HepG2 (cell line): Measurements from ENCODE around the gene SETD2. TPM values are rescaled to one million over a fixed set of nuclear protein-coding genes. Genes with fewer than 3 reads are reported as not detected.

Source experiments
- ATAC-seq: fragments of 200-7000 bp; cut with Tn5 transposase; 3 replicates; pipeline ENCODE4 v1.9.1; 2020; ENCODE audit warnings: mild to moderate bottlenecking, moderate library complexity
- BruUV-seq: library from RNA; stranded (reverse); fragments of 400-500 nt; replicated peaks from 2 replicates; lab custom pipeline; 2021; lab: Mats Ljungman, UMichigan
- CTCF ChIA-PET: fragments of 300-600 bp; formaldehyde crosslinking; extraction: SDS; loops from one replicate; lab custom pipeline; 2021; ENCODE audit warnings: low total read pairs, inconsistent platforms, low intra/inter-chr PET ratio; lab: Yijun Ruan, JAX
- POLR2A ChIA-PET: fragments of 350-600 bp; sonication (Branson Sonifier 250); formaldehyde crosslinking; loops from one replicate; lab custom pipeline; 2020; ENCODE audit warnings: antibody characterized with exemption, inconsistent platforms; lab: Yijun Ruan, JAX
- DNase-seq: peaks from one replicate; pipeline ENCODE4 v3.0.0-alpha.2; 2015; ENCODE audit warnings: low spot score
- FAIRE-seq: peaks from 3 replicates; lab custom pipeline; 2011; peaks lifted over from hg19 to GRCh38; lab: Jason Lieb, UNC
- H2AFZ ChIP-seq: one replicate; pipeline ENCODE4 v1.6.1; 2011; ENCODE audit warnings: low read length, inconsistent platforms
- H3K27ac ChIP-seq: fragments of 300-600 bp; 3 replicates; pipeline ENCODE4 v1.8.0; 2011; ENCODE audit warnings: mixed run types, mild to moderate bottlenecking, mixed read lengths, low read length, inconsistent platforms; ENCODE audit not compliant: insufficient read depth; ENCODE audit errors: extremely low read length
- H3K27me3 ChIP-seq, 2 experiments: fragments of 200-600 bp in 1 of 2; 2 replicates in 1 of 2; 3 replicates in 1 of 2; pipeline versions ENCODE4 v1.6.0 to v1.8.0; 2011; ENCODE audit warnings: low read length in 2 of 2, mild to moderate bottlenecking in 2 of 2, moderate library complexity in 2 of 2, inconsistent platforms in 1 of 2; ENCODE audit not compliant: insufficient read depth in 2 of 2, control insufficient read depth in 1 of 2
- H3K36me3 ChIP-seq, 2 experiments: fragments of 200-600 bp in 1 of 2; replicated peaks in 1 of 2; 2 replicates in 1 of 2; 3 replicates in 1 of 2; pipeline versions ENCODE4 v1.5.1 to v1.8.0; 2011; ENCODE audit warnings: low read length in 2 of 2, inconsistent platforms in 1 of 2; ENCODE audit not compliant: insufficient read depth in 2 of 2, control insufficient read depth in 1 of 2
- H3K4me1 ChIP-seq: 2 replicates; pipeline ENCODE4 v1.5.1; 2012; ENCODE audit warnings: low read length, inconsistent platforms; ENCODE audit not compliant: insufficient read depth
- H3K4me2 ChIP-seq: 2 replicates; pipeline ENCODE4 v1.6.0; 2011; ENCODE audit warnings: low read depth, low read length, inconsistent platforms
- H3K4me3 ChIP-seq, 3 experiments: fragments of 200-600 bp in 1 of 3; sonication (generic), shearing (Covaris generic) in 1 of 3; replicated peaks in 1 of 3; 2 replicates each; pipeline ENCODE4 v1.5.1; 2011 to 2016; ENCODE audit warnings: low read length in 3 of 3, inconsistent platforms in 2 of 3, low read depth in 2 of 3, mild to moderate bottlenecking in 2 of 3, control low read depth in 1 of 3, mixed read lengths in 1 of 3; ENCODE audit not compliant: insufficient read depth in 1 of 3
- H3K79me2 ChIP-seq: one replicate; pipeline ENCODE4 v1.6.1; 2011; ENCODE audit warnings: low read length, inconsistent platforms; ENCODE audit not compliant: insufficient read depth
- H3K9ac ChIP-seq: 2 replicates; pipeline ENCODE4 v1.6.0; 2011; ENCODE audit warnings: mild to moderate bottlenecking, low read depth, low read length, inconsistent platforms; ENCODE audit not compliant: insufficient read depth
- H3K9me3 ChIP-seq: 2 replicates; pipeline ENCODE4 v1.5.1; 2012; ENCODE audit warnings: mild to moderate bottlenecking, low read length
- H4K20me1 ChIP-seq: 2 replicates; pipeline ENCODE4 v1.6.0; 2011; ENCODE audit warnings: inconsistent platforms, mild to moderate bottlenecking, low read length, moderate library complexity; ENCODE audit not compliant: insufficient read depth
- EEA1 ChIP-seq: sonication (generic); formaldehyde crosslinking; IDR thresholded peaks from 2 replicates; pipeline ENCODE4 v1.5.1; 2020; ENCODE audit warnings: mild to moderate bottlenecking, missing genetic modification reagents, borderline replicate concordance
- FIP1L1 ChIP-seq: fragments of 200-400 bp; formaldehyde crosslinking; IDR thresholded peaks from 2 replicates; pipeline ENCODE4 v1.6.1; 2018; ENCODE audit warnings: low read depth, mild to moderate bottlenecking, low read length, moderate library complexity, borderline replicate concordance; ENCODE audit not compliant: insufficient read depth
- GFI1 ChIP-seq: sonication (generic); formaldehyde crosslinking; IDR thresholded peaks from 2 replicates; pipeline ENCODE4 v1.5.0; 2020; ENCODE audit warnings: missing genetic modification reagents, mild to moderate bottlenecking, borderline replicate concordance
- NFKB2 ChIP-seq: sonication (generic); formaldehyde crosslinking; IDR thresholded peaks from 2 replicates; pipeline ENCODE4 v1.4.0; 2020; ENCODE audit warnings: missing genetic modification reagents, borderline replicate concordance
- PAWR ChIP-seq: sonication (generic); formaldehyde crosslinking; IDR thresholded peaks from 2 replicates; pipeline ENCODE4 v1.4.0; 2020; ENCODE audit warnings: missing genetic modification reagents, mild to moderate bottlenecking, borderline replicate concordance
- ZNF234 ChIP-seq: sonication (generic); formaldehyde crosslinking; conservative IDR thresholded peaks from 2 replicates; pipeline ENCODE4 v1.5.1; 2020; ENCODE audit warnings: mild to moderate bottlenecking, missing genetic modification reagents
- ZNF263 ChIP-seq: sonication (generic); formaldehyde crosslinking; IDR thresholded peaks from 2 replicates; pipeline ENCODE4 v1.4.0; 2020; ENCODE audit warnings: missing genetic modification reagents
- ZNF30 ChIP-seq: sonication (generic); formaldehyde crosslinking; IDR thresholded peaks from 2 replicates; pipeline ENCODE4 v1.5.0; 2020; ENCODE audit warnings: mild to moderate bottlenecking, missing genetic modification reagents
- ZNF335 ChIP-seq: sonication (generic); formaldehyde crosslinking; IDR thresholded peaks from 2 replicates; pipeline ENCODE4 v1.4.0; 2020; ENCODE audit warnings: missing genetic modification reagents
- ZSCAN12 ChIP-seq: sonication (generic); formaldehyde crosslinking; IDR thresholded peaks from 2 replicates; pipeline ENCODE4 v1.9.0; 2021; ENCODE audit warnings: mild to moderate bottlenecking, missing genetic modification reagents
- WGBS: methylation state at CpG from one replicate; pipeline ENCODE4 v1.1.6; 2017; ENCODE audit warnings: low lambda C conversion rate; 5-methylcytosine and 5-hydroxymethylcytosine counted together
- in situ Hi-C: cut with HindIII; loops from 2 replicates; pipeline ENCODE4 v1.10.0; 2017; ENCODE audit warnings: low pct_unique_long_range_greater_than_20kb; ENCODE audit not compliant: extremely low pct_ligation_motif_present
- intact Hi-C: fragments of 100-400 bp; cut with micrococcal nuclease; formaldehyde crosslinking; loops from one replicate; pipeline ENCODE4 v1.10.0; 2022; ENCODE audit not compliant: unreplicated experiment
- polyA plus RNA-seq, 8 experiments: library from polyadenylated mRNA; depleted of rRNA in 3 of 8; stranded (reverse) in 7 of 8; unstranded in 1 of 8; fragments of >200 nt; fragmentation: Illumina TruSeq in 4 of 8; extraction: Trizol in 4 of 8; gene quantifications; 2 replicates each; pipeline versions ENCODE4 v1.2.1 to v1.2.3, GENCODE V29; 2011 to 2016; ENCODE audit warnings: low read depth in 4 of 8, missing spikeins in 1 of 8, mixed read lengths in 1 of 8; ENCODE audit not compliant: insufficient read depth in 1 of 8
- total RNA-seq, 5 experiments: library from RNA; depleted of rRNA; stranded (reverse); fragments of >200 nt; fragmentation: Illumina TruSeq; extraction: Trizol; gene quantifications; 2 replicates each; pipeline ENCODE4 v1.2.3, GENCODE V29; 2016; ENCODE audit warnings: low read depth in 1 of 5
- TF ChIP-seq, protein P1 (sequence below): sonication (generic); formaldehyde crosslinking; IDR thresholded peaks from 2 replicates; pipeline ENCODE4 v1.4.0; 2020; ENCODE audit warnings: mild to moderate bottlenecking, missing genetic modification reagents
- TF ChIP-seq, protein P2 (sequence below): sonication (generic); formaldehyde crosslinking; IDR thresholded peaks from 2 replicates; pipeline ENCODE4 v1.8.1; 2022; ENCODE audit warnings: low read depth, mild to moderate bottlenecking, missing genetic modification reagents

The SETD2 gene
- total and polyA plus RNA-seq, 2 of the 13 experiments (the other 11 are each of a cell fraction or from before 2014, with no cell fraction given): 14.2 to 24.2 TPM

DNA sequence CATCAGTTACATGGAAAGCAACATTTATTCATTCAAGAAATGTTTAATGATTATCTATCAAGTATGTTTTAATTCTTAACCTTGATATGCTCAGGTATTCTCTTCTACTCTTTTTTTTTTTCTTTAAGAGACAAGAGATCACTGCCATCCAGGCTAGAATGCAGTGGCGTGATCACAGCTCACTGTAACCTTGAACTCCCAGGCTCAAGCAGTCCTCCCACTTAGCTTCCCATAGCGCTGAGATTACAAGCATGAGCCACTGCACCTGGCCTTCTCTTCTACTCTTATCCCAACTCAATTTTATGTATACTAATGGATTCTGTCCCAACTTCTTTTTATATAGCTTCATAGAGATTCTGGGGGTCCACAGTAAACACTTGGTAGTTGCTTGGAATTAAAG lies 50.9 kb downstream of the SETD2 start:
- WGBS: 93% methylated on average over 2 of the region's 2 CpGs
- peaks cover 13 to 72% of the 10 kb centered on the region in 2 experiments for H3K36me3 ChIP-seq
- CTCF ChIA-PET: no interaction called here
- POLR2A ChIA-PET: no interaction called here
- H3K9ac ChIP-seq: no peak overlapping the region
- no peak overlapping the region for H3K4me3 ChIP-seq
- no peak overlapping the region for H2AFZ ChIP-seq
- no TSS peak for BruUV-seq
- peaks cover 2% of the 10 kb centered on the region for H3K79me2 ChIP-seq
- TF ChIP-seq EEA1 (CRISPR knock-in tag): no peak
- TF ChIP-seq ZNF335 (CRISPR knock-in tag): no peak
- TF ChIP-seq ZNF263: peak; percentile 65
- no peak for TF ChIP-seq GFI1
- TF ChIP-seq ZNF30 (CRISPR knock-in tag): no peak
- no peak for TF ChIP-seq ZSCAN12 (CRISPR knock-in tag)
- TF ChIP-seq, all 625 proteins: peak for 1
- FAIRE-seq: no peak
- H3K27me3 ChIP-seq: no peaks in the 10 kb centered on the region
- no peak overlapping the region for H3K4me2 ChIP-seq
- no peaks in the 10 kb centered on the region for H3K4me1 ChIP-seq
- H3K27ac ChIP-seq: no peak overlapping the region
- ATAC-seq: no peak
- intact Hi-C loops (no loop called here), in situ Hi-C loops (no loop called here)
- H4K20me1 ChIP-seq: no peaks in the 10 kb centered on the region
- DNase-seq: no peak
- no peaks in the 10 kb centered on the region for H3K9me3 ChIP-seq

DNA sequence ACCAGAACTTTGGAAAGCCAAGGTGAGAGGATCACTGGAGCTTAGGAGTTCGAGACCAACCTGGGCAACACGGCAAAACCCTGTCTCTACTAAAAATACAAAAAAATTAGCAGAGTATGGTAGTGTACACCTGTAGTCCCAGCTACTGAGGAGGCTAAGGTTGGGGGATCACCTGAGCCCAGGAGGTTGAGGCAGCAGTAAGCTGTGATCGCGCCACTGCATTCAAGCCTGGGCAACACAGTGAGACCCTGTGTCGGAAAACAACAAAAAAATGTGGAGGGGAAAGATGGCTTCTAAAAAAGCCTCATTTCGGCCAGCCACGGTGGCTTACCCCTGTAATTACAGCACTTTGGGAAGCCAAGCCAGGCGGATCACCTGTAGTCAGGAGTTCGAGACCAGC lies 54.5 kb downstream of the SETD2 start:
- no peaks in the 10 kb centered on the region for H4K20me1 ChIP-seq
- FAIRE-seq (no peak), ATAC-seq (no peak), DNase-seq (no peak)
- H3K4me3 ChIP-seq: no peak overlapping the region
- H2AFZ ChIP-seq: no peak overlapping the region
- H3K4me1 ChIP-seq: peaks cover 4% of the 10 kb centered on the region
- no peaks in the 10 kb centered on the region for H3K27me3 ChIP-seq
- no peak overlapping the region for H3K4me2 ChIP-seq
- BruUV-seq: no TSS peak
- no peak overlapping the region for H3K27ac ChIP-seq
- intact Hi-C loops (no loop called here), in situ Hi-C loops (no loop called here)
- H3K79me2 ChIP-seq: no peaks in the 10 kb centered on the region
- peaks cover 12 to 55% of the 10 kb centered on the region in 2 experiments for H3K36me3 ChIP-seq
- H3K9ac ChIP-seq: no peak overlapping the region
- POLR2A ChIA-PET: no interaction called here
- 97% methylated on average over 9 of the region's 9 CpGs for WGBS
- H3K9me3 ChIP-seq: no peaks in the 10 kb centered on the region
- CTCF ChIA-PET: no interaction called here
- TF ChIP-seq ZNF234 (CRISPR knock-in tag): no peak
- TF ChIP-seq PAWR (CRISPR knock-in tag): no peak
- TF ChIP-seq, protein P1, sequence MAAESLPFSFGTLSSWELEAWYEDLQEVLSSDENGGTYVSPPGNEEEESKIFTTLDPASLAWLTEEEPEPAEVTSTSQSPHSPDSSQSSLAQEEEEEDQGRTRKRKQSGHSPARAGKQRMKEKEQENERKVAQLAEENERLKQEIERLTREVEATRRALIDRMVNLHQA: no peak
- TF ChIP-seq, protein P2, sequence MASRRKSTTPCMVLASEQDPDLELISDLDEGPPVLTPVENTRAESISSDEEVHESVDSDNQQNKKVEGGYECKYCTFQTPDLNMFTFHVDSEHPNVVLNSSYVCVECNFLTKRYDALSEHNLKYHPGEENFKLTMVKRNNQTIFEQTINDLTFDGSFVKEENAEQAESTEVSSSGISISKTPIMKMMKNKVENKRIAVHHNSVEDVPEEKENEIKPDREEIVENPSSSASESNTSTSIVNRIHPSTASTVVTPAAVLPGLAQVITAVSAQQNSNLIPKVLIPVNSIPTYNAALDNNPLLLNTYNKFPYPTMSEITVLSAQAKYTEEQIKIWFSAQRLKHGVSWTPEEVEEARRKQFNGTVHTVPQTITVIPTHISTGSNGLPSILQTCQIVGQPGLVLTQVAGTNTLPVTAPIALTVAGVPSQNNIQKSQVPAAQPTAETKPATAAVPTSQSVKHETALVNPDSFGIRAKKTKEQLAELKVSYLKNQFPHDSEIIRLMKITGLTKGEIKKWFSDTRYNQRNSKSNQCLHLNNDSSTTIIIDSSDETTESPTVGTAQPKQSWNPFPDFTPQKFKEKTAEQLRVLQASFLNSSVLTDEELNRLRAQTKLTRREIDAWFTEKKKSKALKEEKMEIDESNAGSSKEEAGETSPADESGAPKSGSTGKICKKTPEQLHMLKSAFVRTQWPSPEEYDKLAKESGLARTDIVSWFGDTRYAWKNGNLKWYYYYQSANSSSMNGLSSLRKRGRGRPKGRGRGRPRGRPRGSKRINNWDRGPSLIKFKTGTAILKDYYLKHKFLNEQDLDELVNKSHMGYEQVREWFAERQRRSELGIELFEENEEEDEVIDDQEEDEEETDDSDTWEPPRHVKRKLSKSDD: no peak
- no peak for TF ChIP-seq FIP1L1
- no peak for TF ChIP-seq NFKB2 (CRISPR knock-in tag)
